CD4-positive, CD25-positive, alpha-beta regulatory T cell (primary cell): ENCODE measurements around the gene GALNTL6. TPM values are rescaled to one million over a fixed set of nuclear protein-coding genes. Genes with fewer than 3 reads are reported as not detected.
A peak's percentile ranks its signal among the peaks of the same experiment; 100 is the strongest.

Experiments
- ATAC-seq, 2 donors: fragments of 150-1000 bp; cut with Tn5 transposase; one replicate each; pipeline ENCODE4 v1.10.0; 2021; ENCODE audit warnings: low read depth in 2 of 2, moderate number of reproducible peaks in 2 of 2, moderate library complexity in 1 of 2
- DNase-seq, 3 donors: peaks; one replicate each; pipeline versions ENCODE4 v3.0.0 to v3.0.0-alpha.2; 2012 to 2022; ENCODE audit warnings: mixed read lengths in 1 of 3
- H3K27ac ChIP-seq: one replicate; pipeline ENCODE4 v1.7.0; 2013; ENCODE audit warnings: mild to moderate bottlenecking, low read length; ENCODE audit not compliant: insufficient read depth, poor library complexity, severe bottlenecking
- H3K27me3 ChIP-seq: one replicate; pipeline ENCODE4 v1.7.0; 2013; ENCODE audit warnings: low read length; ENCODE audit not compliant: control insufficient read depth, insufficient read depth
- H3K36me3 ChIP-seq: one replicate; pipeline ENCODE4 v1.7.0; 2013; ENCODE audit warnings: mild to moderate bottlenecking, low read length, moderate library complexity; ENCODE audit not compliant: control insufficient read depth, insufficient read depth
- H3K4me1 ChIP-seq: 2 replicates; pipeline ENCODE4 v1.7.0; 2013; ENCODE audit warnings: mild to moderate bottlenecking, low read length; ENCODE audit not compliant: insufficient read depth, control insufficient read depth, poor library complexity, severe bottlenecking
- H3K4me3 ChIP-seq: one replicate; pipeline ENCODE4 v1.7.0; 2013; ENCODE audit warnings: low read depth, mild to moderate bottlenecking, low read length, moderate library complexity
- H3K9me3 ChIP-seq, 2 experiments: 1 replicate in 1 of 2; 2 replicates in 1 of 2; pipeline ENCODE4 v1.7.0; 2013; ENCODE audit warnings: low read length in 2 of 2, mild to moderate bottlenecking in 1 of 2, moderate library complexity in 1 of 2; ENCODE audit not compliant: control insufficient read depth in 2 of 2
- H3K27ac Mint-ChIP-seq, 3 donors: one replicate each; pipeline ENCODE4 v1.8.0; 2020 to 2022; ENCODE audit warnings: mild to moderate bottlenecking in 3 of 3, mixed read lengths in 3 of 3, moderate library complexity in 2 of 3
- H3K27me3 Mint-ChIP-seq: one replicate; pipeline ENCODE4 v1.8.0; 2022; ENCODE audit warnings: mild to moderate bottlenecking, mixed read lengths
- H3K36me3 Mint-ChIP-seq: one replicate; pipeline ENCODE4 v1.8.0; 2020; ENCODE audit warnings: mixed read lengths
- H3K4me1 Mint-ChIP-seq, 4 donors: one replicate each; pipeline ENCODE4 v1.8.0; 2020 to 2022; ENCODE audit warnings: mixed read lengths in 4 of 4, mild to moderate bottlenecking in 1 of 4
- H3K4me3 Mint-ChIP-seq, 4 donors: one replicate each; pipeline ENCODE4 v1.8.0; 2020 to 2022; ENCODE audit warnings: mild to moderate bottlenecking in 4 of 4, mixed read lengths in 4 of 4, moderate library complexity in 3 of 4
- H3K9me3 Mint-ChIP-seq, 7 donors: one replicate each; pipeline ENCODE4 v1.8.0; 2020 to 2022; ENCODE audit warnings: mixed read lengths in 7 of 7, mild to moderate bottlenecking in 3 of 7, moderate library complexity in 2 of 7
- polyA plus RNA-seq, 4 donors: library from polyadenylated mRNA; unstranded; fragments of 300-500 nt; fragmentation: Illumina TruSeq; gene quantifications; one replicate each; pipeline ENCODE4 v1.2.3, GENCODE V29; 2021
- total RNA-seq: library from RNA; stranded (reverse); gene quantifications from one replicate; pipeline ENCODE4 v1.2.3, GENCODE V29; 2022

Gene GALNTL6
- total and polyA plus RNA-seq, 5 donors from 2014 or later = not detected

DNA sequence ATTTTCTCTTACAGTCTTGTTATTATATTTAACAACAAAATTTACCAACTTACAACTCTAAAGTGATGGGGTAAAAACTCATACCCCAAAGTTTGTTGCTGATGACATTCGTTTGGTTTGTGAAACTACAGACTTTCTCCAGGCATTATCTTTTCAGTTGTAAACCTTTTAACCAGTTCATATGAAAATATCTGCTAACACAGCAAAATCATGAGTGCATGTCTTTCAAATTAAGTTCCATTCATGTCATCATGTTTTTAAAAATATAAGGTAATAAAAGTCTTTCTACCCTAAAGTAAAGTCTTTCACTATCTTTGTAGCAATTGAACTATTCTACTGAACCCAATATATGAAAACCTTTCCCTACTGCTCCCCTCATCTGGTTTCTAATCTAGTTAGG, 3.4 kb upstream of the GALNTL6 start:
- ATAC-seq = no peak
- Histone ChIP-seq H3K4me3 (no peak overlapping the region), H3K4me1 (no peaks in the 10 kb centered on the region), H3K9me3 (peaks cover 1 to 5% of the 10 kb centered on the region in 2 experiments), H3K27ac (no peak overlapping the region), H3K36me3 (no peaks in the 10 kb centered on the region), H3K27me3 (no peaks in the 10 kb centered on the region)
- Mint-ChIP-seq H3K27me3 (no peaks in the 10 kb centered on the region), H3K4me1 (peaks cover 0 to 2% (median 0%) of the 10 kb centered on the region in 4 donors), H3K4me3 (no peak overlapping the region), H3K36me3 (no peaks in the 10 kb centered on the region), H3K27ac (no peak overlapping the region), H3K9me3 (peaks cover 3 to 9% (median 3%) of the 10 kb centered on the region in 7 donors)
- no peak for DNase-seq

DNA sequence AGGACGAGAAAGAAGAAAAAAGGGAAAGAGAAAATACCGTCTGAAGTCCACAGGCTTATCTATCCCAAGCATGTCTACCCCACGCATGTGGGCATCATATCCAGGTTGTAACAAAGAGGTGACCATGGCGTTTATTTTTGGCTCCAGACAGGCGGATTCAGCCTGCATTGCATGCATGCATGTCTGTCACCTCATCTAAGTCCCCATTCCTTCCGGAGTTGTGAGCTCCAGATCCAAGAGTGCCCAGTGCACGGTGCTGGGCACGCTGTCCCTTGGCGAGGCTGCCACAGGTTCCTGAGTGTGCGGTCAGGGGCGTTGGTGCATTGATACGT, 905 bp upstream of the GALNTL6 start:
- H3K27ac Mint-ChIP-seq = no peak overlapping the region
- no peak overlapping the region for H3K27ac ChIP-seq
- no peaks in the 10 kb centered on the region for H3K36me3 ChIP-seq
- peaks cover 0 to 5% (median 3%) of the 10 kb centered on the region in 7 donors for H3K9me3 Mint-ChIP-seq
- no peak for ATAC-seq
- H3K4me3 ChIP-seq = no peak overlapping the region
- no peaks in the 10 kb centered on the region for H3K4me1 ChIP-seq
- H3K9me3 ChIP-seq = peaks cover 1 to 5% of the 10 kb centered on the region in 2 experiments
- H3K27me3 ChIP-seq = no peaks in the 10 kb centered on the region
- H3K27me3 Mint-ChIP-seq = no peaks in the 10 kb centered on the region
- no peak overlapping the region for H3K4me3 Mint-ChIP-seq
- H3K4me1 Mint-ChIP-seq = peaks cover 0 to 2% (median 0%) of the 10 kb centered on the region in 4 donors
- no peak for DNase-seq
- H3K36me3 Mint-ChIP-seq = no peaks in the 10 kb centered on the region

DNA sequence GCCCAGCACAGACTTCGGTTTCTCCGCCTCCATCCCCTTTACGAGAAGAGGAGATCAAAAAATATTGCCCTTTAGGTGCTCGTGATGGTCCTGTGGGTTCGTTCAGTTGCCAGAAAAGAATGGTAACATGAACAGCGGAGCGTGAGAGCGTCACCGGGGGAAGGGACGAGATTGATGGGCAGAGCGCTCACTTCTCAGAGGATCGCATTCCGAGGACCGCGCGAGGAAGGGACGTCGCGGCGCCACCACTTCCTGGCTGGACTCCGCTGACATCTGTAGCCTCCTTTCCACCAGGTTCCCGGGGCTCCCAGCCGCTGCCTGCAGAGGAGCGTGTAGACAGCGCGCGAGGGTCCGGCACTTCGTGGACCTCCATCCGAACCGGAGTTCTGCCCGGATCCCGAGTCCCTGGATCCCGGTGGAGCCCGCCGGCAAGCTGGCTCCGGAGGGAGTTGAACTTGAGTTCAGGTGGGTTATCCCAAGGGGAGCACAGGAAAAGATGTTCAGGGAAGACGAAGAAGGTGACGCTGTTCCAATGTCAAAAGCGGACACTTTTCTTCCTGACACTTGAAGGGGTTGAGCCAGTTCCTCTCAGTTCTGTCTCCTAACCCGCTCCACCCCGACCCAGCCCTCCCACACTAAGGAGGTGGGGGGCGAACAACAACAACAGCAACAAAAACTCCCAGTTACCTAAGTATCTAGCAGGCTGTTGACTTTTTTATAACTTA, 484 bp downstream of the GALNTL6 start:
- peaks cover 0 to 2% (median 0%) of the 10 kb centered on the region in 4 donors for H3K4me1 Mint-ChIP-seq
- H3K9me3 ChIP-seq = peaks cover 1 to 5% of the 10 kb centered on the region in 2 experiments
- no peaks in the 10 kb centered on the region for H3K27me3 Mint-ChIP-seq
- H3K27ac Mint-ChIP-seq = no peak overlapping the region
- H3K4me1 ChIP-seq = no peaks in the 10 kb centered on the region
- ATAC-seq (no peak), DNase-seq (no peak)
- H3K4me3 ChIP-seq = no peak overlapping the region
- no peaks in the 10 kb centered on the region for H3K36me3 ChIP-seq
- H3K27ac ChIP-seq = no peak overlapping the region
- H3K9me3 Mint-ChIP-seq = peaks cover 0 to 5% (median 3%) of the 10 kb centered on the region in 7 donors
- H3K4me3 Mint-ChIP-seq = no peak overlapping the region
- no peaks in the 10 kb centered on the region for H3K27me3 ChIP-seq
- H3K36me3 Mint-ChIP-seq = no peaks in the 10 kb centered on the region

DNA sequence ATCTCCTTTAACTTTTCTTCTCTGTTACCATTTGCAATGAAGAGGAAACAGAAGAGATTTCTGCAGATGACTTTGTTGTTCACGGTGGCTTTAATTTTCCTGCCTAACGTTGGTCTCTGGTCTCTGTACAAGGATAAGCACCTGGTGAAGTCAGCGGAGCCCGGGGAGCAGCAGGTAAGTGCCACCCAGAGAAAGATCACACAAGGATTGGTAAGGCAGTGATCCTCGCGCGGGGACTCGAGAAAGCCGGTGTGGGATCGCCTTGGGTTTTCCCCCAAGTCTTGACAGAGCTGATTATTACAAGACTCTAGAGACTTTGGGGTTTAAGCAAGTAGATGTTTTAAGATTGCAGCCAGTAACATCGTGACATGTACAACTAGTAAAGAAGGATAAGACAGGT, 1.3 kb downstream of the GALNTL6 start:
- Histone ChIP-seq H3K27me3 (no peaks in the 10 kb centered on the region), H3K9me3 (peaks cover 1 to 5% of the 10 kb centered on the region in 2 experiments)
- no peak for ATAC-seq

DNA sequence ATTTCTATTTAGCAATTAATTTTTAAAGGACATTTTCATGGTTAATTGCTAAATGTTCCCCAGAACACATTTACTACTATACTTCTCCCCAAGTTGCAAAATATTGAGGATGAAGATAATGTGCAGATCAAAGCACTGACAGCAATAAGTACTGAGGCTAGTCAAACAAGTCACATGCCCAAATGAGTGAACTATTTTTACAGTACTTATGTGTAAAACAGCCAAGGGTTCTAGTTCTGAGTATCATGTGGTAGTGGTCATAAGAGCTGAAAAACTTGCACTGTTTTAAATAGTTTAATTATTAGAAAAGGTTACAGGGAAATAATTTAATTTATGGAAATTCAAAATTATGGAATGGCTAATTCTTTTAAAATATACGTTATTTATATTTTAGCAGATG, 3.8 kb downstream of the GALNTL6 start:
- Mint-ChIP-seq H3K36me3 (no peaks in the 10 kb centered on the region), H3K4me3 (no peak overlapping the region), H3K4me1 (peaks cover 0 to 1% (median 0%) of the 10 kb centered on the region in 4 donors), H3K27me3 (no peaks in the 10 kb centered on the region), H3K27ac (no peak overlapping the region), H3K9me3 (peaks cover 0 to 4% (median 1%) of the 10 kb centered on the region in 7 donors)
- Histone ChIP-seq H3K27me3 (no peaks in the 10 kb centered on the region), H3K27ac (no peak overlapping the region), H3K4me1 (no peaks in the 10 kb centered on the region), H3K4me3 (no peak overlapping the region), H3K36me3 (no peaks in the 10 kb centered on the region), H3K9me3 (no peaks in the 10 kb centered on the region)
- DNase-seq (no peak), ATAC-seq (no peak)

More for the DNA sequence above, 1.3 kb downstream of the GALNTL6 start:
- Histone ChIP-seq H3K4me1 (no peaks in the 10 kb centered on the region), H3K36me3 (no peaks in the 10 kb centered on the region), H3K4me3 (no peak overlapping the region), H3K27ac (no peak overlapping the region)
- Mint-ChIP-seq H3K27ac (no peak overlapping the region), H3K9me3 (peaks cover 0 to 5% (median 3%) of the 10 kb centered on the region in 7 donors), H3K36me3 (no peaks in the 10 kb centered on the region), H3K27me3 (no peaks in the 10 kb centered on the region), H3K4me3 (no peak overlapping the region), H3K4me1 (peaks cover 0 to 2% (median 0%) of the 10 kb centered on the region in 4 donors)
- DNase-seq = no peak

DNA sequence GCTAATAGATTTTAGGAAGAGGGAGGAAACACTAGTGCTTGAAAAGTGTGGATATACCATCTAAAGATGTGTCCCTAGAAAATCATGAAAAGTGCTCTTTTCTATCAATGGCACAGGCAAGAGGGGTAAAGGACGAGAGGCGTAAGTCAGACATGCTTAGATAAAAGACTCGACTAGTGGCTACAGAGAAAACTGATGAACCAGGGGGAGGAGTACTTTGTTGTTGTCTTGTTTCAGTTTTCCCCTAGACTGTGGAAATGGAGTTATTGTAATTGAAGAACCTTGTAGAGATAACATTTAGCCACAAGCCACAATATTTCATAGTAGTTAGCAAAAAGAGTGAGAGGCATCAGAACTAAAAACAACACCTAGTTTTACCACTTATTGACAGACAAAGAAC, 21.4 kb downstream of the GALNTL6 start:
- no peak for ATAC-seq
- H3K27me3 ChIP-seq = no peaks in the 10 kb centered on the region

DNA sequence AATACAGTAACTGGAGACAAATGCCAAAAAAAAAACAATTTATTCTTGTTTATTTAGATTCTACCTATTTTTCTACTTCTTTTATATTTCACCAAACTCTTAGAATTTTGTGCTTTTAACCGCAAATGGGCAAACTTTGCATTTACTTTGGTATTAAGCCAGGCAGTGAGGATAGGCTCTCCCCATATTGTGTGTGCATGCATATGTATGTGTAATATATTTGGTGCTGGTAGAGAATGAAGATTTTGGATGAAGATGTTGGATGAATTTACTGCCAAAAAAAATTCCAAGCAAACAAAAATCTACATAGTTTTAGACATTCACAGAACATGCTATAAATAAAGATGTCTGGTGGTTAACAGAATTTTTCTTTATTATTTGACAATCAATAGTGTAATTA, 30.3 kb downstream of the GALNTL6 start:
- Mint-ChIP-seq H3K4me1 (no peaks in the 10 kb centered on the region), H3K9me3 (peaks cover 0 to 21% (median 7%) of the 10 kb centered on the region in 7 donors), H3K27me3 (no peaks in the 10 kb centered on the region), H3K36me3 (no peaks in the 10 kb centered on the region), H3K27ac (no peak overlapping the region), H3K4me3 (no peak overlapping the region)
- no peak for ATAC-seq
- H3K36me3 ChIP-seq = no peaks in the 10 kb centered on the region
- H3K27ac ChIP-seq = no peak overlapping the region
- no peaks in the 10 kb centered on the region for H3K27me3 ChIP-seq
- no peak overlapping the region for H3K4me3 ChIP-seq
- H3K4me1 ChIP-seq = no peaks in the 10 kb centered on the region
- DNase-seq = no peak
- H3K9me3 ChIP-seq = peaks cover 0 to 4% of the 10 kb centered on the region in 2 experiments

More for the DNA sequence above, 21.4 kb downstream of the GALNTL6 start:
- no peak overlapping the region for H3K27ac ChIP-seq
- H3K4me1 ChIP-seq = no peaks in the 10 kb centered on the region
- H3K4me3 ChIP-seq = no peak overlapping the region
- no peak for DNase-seq
- peaks cover 0 to 4% of the 10 kb centered on the region in 2 experiments for H3K9me3 ChIP-seq
- Mint-ChIP-seq H3K4me3 (no peak overlapping the region), H3K27me3 (no peaks in the 10 kb centered on the region), H3K9me3 (peaks cover 3 to 12% (median 6%) of the 10 kb centered on the region in 7 donors), H3K4me1 (no peaks in the 10 kb centered on the region), H3K36me3 (no peaks in the 10 kb centered on the region), H3K27ac (peak overlapping the region in 1 of 3 donors; percentile 15)
- no peaks in the 10 kb centered on the region for H3K36me3 ChIP-seq

DNA sequence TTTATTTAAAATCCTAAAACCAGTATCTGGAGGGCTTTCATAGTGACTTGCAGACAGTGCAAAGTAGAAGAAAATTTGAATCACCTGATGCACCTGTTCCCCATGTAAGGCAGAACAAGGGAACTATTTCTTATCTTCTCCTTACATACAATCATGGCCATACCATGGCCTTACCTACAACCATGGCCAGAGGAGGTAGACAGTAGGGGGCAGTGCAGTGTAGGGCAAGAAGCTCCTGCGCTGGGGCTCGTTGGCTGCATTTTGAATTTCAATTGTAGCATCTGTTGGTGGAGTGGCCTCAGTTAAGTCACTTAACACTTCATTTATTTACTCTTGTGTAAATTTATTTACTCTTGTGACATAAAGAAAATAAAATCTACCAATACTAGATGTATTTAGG, 33.0 kb downstream of the GALNTL6 start:
- Mint-ChIP-seq H3K36me3 (no peaks in the 10 kb centered on the region), H3K9me3 (peaks cover 0 to 21% (median 7%) of the 10 kb centered on the region in 7 donors), H3K4me1 (no peaks in the 10 kb centered on the region), H3K27ac (no peak overlapping the region), H3K4me3 (no peak overlapping the region), H3K27me3 (no peaks in the 10 kb centered on the region)
- no peaks in the 10 kb centered on the region for H3K9me3 ChIP-seq
- H3K4me3 ChIP-seq = no peak overlapping the region
- no peaks in the 10 kb centered on the region for H3K27me3 ChIP-seq
- no peaks in the 10 kb centered on the region for H3K4me1 ChIP-seq
- H3K36me3 ChIP-seq = no peaks in the 10 kb centered on the region
- ATAC-seq (no peak), DNase-seq (peak in 1 of 3 donors; percentile 2)
- H3K27ac ChIP-seq = no peak overlapping the region
